ENCODE measurements around the gene OR1S1.

OR1S1 gene

DNA sequence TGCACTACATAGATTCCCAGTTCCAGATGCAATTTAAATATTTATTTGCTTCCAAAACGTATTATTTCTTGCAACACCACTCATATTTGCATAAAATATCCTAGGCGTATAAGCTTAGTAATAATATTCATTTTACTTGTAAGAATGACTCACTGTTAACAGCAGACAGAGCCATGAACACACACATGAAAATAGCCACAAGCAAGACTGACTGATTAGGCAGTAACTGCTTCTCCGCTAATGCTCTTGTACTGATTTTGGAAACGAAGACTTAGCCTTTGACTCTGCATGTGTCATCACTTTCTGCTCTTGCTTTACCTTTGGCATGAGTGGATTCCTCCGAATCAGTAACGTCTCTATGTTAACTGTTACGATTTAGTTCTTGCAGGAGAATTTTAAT lies 10.2 kb downstream of the OR1S1 start:
- Histone ChIP-seq H3K27me3 (ENCODE audit: insufficient read depth, poor library complexity, severe bottlenecking) (no peaks in the 10 kb centered on the region), H3K27ac (ENCODE audit: poor library complexity, severe bottlenecking) (no peak overlapping the region), H3K4me1 (ENCODE audit: insufficient read depth, poor library complexity, severe bottlenecking) (no peaks in the 10 kb centered on the region), H3K9me3 (ENCODE audit: severe bottlenecking) (no peaks in the 10 kb centered on the region), H3K4me3 (ENCODE audit: severe bottlenecking) (no peak overlapping the region), H3K36me3 (ENCODE audit: low read depth) (no peaks in the 10 kb centered on the region)
- ATAC-seq (ENCODE audit: low read depth): no peak
- no peak for DNase-seq (ENCODE audit: low spot score)
- TF ChIP-seq, protein P1, sequence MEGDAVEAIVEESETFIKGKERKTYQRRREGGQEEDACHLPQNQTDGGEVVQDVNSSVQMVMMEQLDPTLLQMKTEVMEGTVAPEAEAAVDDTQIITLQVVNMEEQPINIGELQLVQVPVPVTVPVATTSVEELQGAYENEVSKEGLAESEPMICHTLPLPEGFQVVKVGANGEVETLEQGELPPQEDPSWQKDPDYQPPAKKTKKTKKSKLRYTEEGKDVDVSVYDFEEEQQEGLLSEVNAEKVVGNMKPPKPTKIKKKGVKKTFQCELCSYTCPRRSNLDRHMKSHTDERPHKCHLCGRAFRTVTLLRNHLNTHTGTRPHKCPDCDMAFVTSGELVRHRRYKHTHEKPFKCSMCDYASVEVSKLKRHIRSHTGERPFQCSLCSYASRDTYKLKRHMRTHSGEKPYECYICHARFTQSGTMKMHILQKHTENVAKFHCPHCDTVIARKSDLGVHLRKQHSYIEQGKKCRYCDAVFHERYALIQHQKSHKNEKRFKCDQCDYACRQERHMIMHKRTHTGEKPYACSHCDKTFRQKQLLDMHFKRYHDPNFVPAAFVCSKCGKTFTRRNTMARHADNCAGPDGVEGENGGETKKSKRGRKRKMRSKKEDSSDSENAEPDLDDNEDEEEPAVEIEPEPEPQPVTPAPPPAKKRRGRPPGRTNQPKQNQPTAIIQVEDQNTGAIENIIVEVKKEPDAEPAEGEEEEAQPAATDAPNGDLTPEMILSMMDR (IDR thresholded peaks at IDR 0.05; ENCODE audit: poor library complexity, severe bottlenecking): no peak

DNA sequence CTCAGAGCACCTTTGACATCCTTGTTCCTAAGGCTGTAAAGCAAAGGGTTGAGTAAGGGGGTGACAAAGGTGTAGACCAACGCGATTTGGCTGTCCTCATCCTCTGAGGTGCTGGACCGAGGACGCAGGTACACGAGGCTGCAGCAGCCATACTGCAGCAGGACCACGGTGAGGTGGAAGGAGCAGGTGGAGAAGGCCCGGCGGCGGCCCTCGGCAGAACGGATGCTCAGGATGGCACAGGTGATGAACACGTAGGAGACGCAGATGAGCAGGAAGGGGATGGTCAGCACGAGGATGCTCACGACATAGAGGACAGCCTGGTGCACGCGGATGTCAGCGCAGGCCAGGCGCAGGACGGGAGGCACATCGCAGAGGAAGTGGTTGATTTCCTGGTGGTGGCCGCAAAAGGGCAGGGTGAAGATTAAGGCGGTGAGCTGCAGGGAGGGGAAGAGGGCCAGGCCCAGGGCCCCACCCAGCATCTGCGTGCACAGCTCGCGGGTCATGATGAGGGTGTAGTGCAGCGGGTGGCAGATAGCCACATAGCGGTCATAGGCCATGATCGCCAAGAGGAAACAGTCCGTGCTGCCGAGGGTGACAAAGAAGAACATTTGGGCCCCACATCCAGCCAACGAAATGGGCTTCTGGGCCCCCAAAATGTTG lies 15.6 kb downstream of the OR1S1 start:
- Histone ChIP-seq H3K27ac (ENCODE audit: poor library complexity, severe bottlenecking) (no peak overlapping the region), H3K36me3 (ENCODE audit: low read depth) (no peaks in the 10 kb centered on the region), H3K27me3 (ENCODE audit: insufficient read depth, poor library complexity, severe bottlenecking) (peaks cover 3% of the 10 kb centered on the region), H3K9me3 (ENCODE audit: severe bottlenecking) (no peaks in the 10 kb centered on the region), H3K4me3 (ENCODE audit: severe bottlenecking) (no peak overlapping the region), H3K4me1 (ENCODE audit: insufficient read depth, poor library complexity, severe bottlenecking) (no peaks in the 10 kb centered on the region)
- DNase-seq (ENCODE audit: low spot score) (no peak), ATAC-seq (ENCODE audit: low read depth) (no peak)
- TF ChIP-seq, protein P1 (IDR thresholded peaks at IDR 0.05; ENCODE audit: poor library complexity, severe bottlenecking): no peak

DNA sequence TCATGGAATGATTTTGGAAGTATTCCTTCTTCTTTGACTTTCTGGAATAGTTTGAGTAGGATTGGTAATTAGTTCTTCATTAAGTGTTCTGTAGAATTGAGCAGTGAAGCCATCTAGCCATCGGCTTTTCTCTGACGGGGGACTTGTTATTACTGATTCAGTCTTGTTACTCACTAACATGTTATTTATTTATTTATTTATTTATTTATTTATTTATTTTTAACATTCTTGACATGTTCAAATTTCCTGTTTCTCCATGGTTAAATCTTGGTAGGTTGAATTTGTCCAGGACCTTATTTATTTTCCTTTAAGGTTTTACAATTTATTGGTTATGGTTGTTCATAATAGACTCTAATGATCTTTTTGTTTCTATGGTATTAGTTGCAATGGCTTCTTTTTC lies 31.4 kb downstream of the OR1S1 start:
- ATAC-seq (ENCODE audit: low read depth) (no peak), DNase-seq (ENCODE audit: low spot score) (no peak)
- H3K27ac ChIP-seq (ENCODE audit: poor library complexity, severe bottlenecking): no peak overlapping the region
- no peaks in the 10 kb centered on the region for H3K36me3 ChIP-seq (ENCODE audit: low read depth)
- H3K4me3 ChIP-seq (ENCODE audit: severe bottlenecking): no peak overlapping the region
- TF ChIP-seq, protein P1 (IDR thresholded peaks at IDR 0.05; ENCODE audit: poor library complexity, severe bottlenecking): no peak
- H3K27me3 ChIP-seq (ENCODE audit: insufficient read depth, poor library complexity, severe bottlenecking): peaks cover 3% of the 10 kb centered on the region
- H3K4me1 ChIP-seq (ENCODE audit: insufficient read depth, poor library complexity, severe bottlenecking): no peaks in the 10 kb centered on the region
- H3K9me3 ChIP-seq (ENCODE audit: severe bottlenecking): no peaks in the 10 kb centered on the region

DNA sequence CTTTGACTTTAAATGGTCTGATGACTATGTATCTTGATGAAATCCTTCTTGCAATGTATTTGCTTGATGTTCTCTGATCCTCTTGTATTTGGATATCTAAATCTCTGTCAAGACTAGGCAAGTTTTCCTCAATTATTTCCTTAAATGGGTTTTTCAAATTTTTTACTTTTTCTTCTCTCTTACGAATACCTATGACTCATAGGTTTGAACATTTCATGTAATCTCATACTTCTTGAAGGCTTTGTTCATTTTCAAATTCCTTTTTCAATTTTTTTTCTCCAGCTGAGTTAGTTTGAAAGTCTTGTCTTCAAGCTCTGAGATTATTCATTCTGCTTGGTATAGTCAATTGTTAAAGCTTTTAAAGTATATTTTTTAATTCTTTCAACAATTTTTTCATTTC lies 42.4 kb downstream of the OR1S1 start:
- no peak overlapping the region for H3K4me3 ChIP-seq (ENCODE audit: severe bottlenecking)
- ATAC-seq (ENCODE audit: low read depth): no peak
- H3K27me3 ChIP-seq (ENCODE audit: insufficient read depth, poor library complexity, severe bottlenecking): no peaks in the 10 kb centered on the region
- H3K36me3 ChIP-seq (ENCODE audit: low read depth): no peaks in the 10 kb centered on the region
- H3K4me1 ChIP-seq (ENCODE audit: insufficient read depth, poor library complexity, severe bottlenecking): no peaks in the 10 kb centered on the region
- H3K27ac ChIP-seq (ENCODE audit: poor library complexity, severe bottlenecking): no peak overlapping the region
- no peaks in the 10 kb centered on the region for H3K9me3 ChIP-seq (ENCODE audit: severe bottlenecking)
- DNase-seq (ENCODE audit: low spot score): no peak
- TF ChIP-seq, protein P1 (IDR thresholded peaks at IDR 0.05; ENCODE audit: poor library complexity, severe bottlenecking): no peak

DNA sequence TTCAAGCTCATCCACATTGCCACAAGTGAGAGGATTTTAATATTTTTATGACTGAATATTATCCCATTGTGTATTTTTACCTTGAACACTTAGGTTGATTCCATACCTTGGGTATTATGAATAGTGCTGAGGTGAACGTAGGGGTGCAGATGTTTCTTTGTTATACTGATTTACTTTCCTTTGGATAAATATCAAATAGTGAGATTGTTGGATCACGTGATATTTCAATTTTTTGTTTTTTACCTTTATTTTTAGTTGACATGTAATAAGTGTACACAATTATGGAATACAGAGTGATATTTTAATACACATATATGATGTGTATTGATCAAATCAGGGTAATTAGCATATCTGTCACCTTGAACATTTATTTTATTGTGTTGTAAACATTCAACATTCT lies 47.5 kb downstream of the OR1S1 start:
- no peak overlapping the region for H3K4me3 ChIP-seq (ENCODE audit: severe bottlenecking)
- H3K9me3 ChIP-seq (ENCODE audit: severe bottlenecking): no peaks in the 10 kb centered on the region
- H3K27me3 ChIP-seq (ENCODE audit: insufficient read depth, poor library complexity, severe bottlenecking): peaks cover 9% of the 10 kb centered on the region
- no peaks in the 10 kb centered on the region for H3K36me3 ChIP-seq (ENCODE audit: low read depth)
- TF ChIP-seq, protein P1 (IDR thresholded peaks at IDR 0.05; ENCODE audit: poor library complexity, severe bottlenecking): no peak
- ATAC-seq (ENCODE audit: low read depth) (no peak), DNase-seq (ENCODE audit: low spot score) (no peak)
- H3K4me1 ChIP-seq (ENCODE audit: insufficient read depth, poor library complexity, severe bottlenecking): no peaks in the 10 kb centered on the region
- no peak overlapping the region for H3K27ac ChIP-seq (ENCODE audit: poor library complexity, severe bottlenecking)
